Mammary epithelial cell (primary cell): ENCODE measurements around the gene ARL6IP4.

Experiments
- EZH2 ChIP-seq: IDR thresholded peaks from 2 replicates; pipeline ENCODE4 v1.6.1; 2012; ENCODE audit warnings: low read length, inconsistent platforms, borderline replicate concordance
- TF ChIP-seq, protein P1 (sequence below), 2 donors: IDR thresholded peaks in 1 of 2; conservative IDR thresholded peaks in 1 of 2; 2 replicates each; pipeline ENCODE4 v1.5.1; 2011 to 2012; ENCODE audit warnings: inconsistent platforms in 2 of 2, low read length in 2 of 2, mild to moderate bottlenecking in 2 of 2, control low read depth in 1 of 2, low read depth in 1 of 2; ENCODE audit not compliant: insufficient read depth in 1 of 2; ENCODE audit errors: extremely low read depth in 1 of 2

DNA sequence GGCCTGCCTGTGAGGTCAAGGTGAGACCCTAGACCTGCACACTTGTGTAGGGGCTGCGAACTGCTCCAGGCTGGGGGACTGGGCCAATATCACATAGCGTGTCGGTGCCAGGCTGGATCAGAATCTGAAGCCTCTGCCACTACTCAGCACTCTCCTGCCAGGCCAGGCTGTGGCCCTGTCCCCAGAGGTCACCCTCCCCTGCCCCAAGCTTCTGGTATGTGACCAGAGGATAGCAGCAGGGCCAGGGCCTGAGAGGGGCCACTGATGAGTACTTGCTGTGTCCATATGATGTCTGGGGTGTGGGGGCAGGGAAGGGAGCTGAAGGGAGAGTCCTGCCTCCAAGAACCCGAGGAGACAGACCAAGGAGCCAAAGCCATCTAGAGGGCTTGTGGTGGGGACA, 17.8 kb downstream of the ARL6IP4 start:
- no peak for TF ChIP-seq EZH2
- TF ChIP-seq, protein P1, sequence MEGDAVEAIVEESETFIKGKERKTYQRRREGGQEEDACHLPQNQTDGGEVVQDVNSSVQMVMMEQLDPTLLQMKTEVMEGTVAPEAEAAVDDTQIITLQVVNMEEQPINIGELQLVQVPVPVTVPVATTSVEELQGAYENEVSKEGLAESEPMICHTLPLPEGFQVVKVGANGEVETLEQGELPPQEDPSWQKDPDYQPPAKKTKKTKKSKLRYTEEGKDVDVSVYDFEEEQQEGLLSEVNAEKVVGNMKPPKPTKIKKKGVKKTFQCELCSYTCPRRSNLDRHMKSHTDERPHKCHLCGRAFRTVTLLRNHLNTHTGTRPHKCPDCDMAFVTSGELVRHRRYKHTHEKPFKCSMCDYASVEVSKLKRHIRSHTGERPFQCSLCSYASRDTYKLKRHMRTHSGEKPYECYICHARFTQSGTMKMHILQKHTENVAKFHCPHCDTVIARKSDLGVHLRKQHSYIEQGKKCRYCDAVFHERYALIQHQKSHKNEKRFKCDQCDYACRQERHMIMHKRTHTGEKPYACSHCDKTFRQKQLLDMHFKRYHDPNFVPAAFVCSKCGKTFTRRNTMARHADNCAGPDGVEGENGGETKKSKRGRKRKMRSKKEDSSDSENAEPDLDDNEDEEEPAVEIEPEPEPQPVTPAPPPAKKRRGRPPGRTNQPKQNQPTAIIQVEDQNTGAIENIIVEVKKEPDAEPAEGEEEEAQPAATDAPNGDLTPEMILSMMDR (conservative IDR thresholded peaks at IDR 0.05 in 1 of 2, IDR thresholded peaks at IDR 0.05 in 1 of 2; ENCODE audit: extremely low read depth in 1 of 2, insufficient read depth in 1 of 2, low read depth in 1 of 2, low read length in 2 of 2) = no peak
